DND-41 (cell line): ENCODE data around the gene WDR47.
"Not testable (repeated sequence)": the region's sequence is repeated elsewhere in the genome, so short reads cannot be mapped to it uniquely, and the experiment has no call there.

Experiments
- ATAC-seq: fragments of 200-7000 bp; cut with Tn5 transposase; 3 replicates; pipeline ENCODE4 v1.9.1; 2021; ENCODE audit warnings: low read depth; ENCODE audit not compliant: insufficient read depth
- DNase-seq: peaks from one replicate; pipeline ENCODE4 v3.0.0-alpha.2; 2020
- H2AFZ ChIP-seq: 2 replicates; pipeline ENCODE4 v1.6.0; 2012; ENCODE audit warnings: low read depth, low read length
- H3K27ac ChIP-seq: 2 replicates; pipeline ENCODE4 v1.5.1; 2012; ENCODE audit warnings: low read length, inconsistent platforms
- H3K27me3 ChIP-seq: fragments of 200-600 bp; sonication (generic); 2 replicates; pipeline ENCODE4 v1.6.0; 2012; ENCODE audit warnings: low read length, mild to moderate bottlenecking, inconsistent platforms; ENCODE audit not compliant: insufficient read depth, poor library complexity
- H3K36me3 ChIP-seq: 2 replicates; pipeline ENCODE4 v1.5.1; 2012; ENCODE audit warnings: low read length, inconsistent platforms; ENCODE audit not compliant: insufficient read depth
- H3K4me1 ChIP-seq: 2 replicates; pipeline ENCODE4 v1.5.1; 2012; ENCODE audit warnings: mild to moderate bottlenecking, low read length; ENCODE audit not compliant: insufficient read depth
- H3K4me2 ChIP-seq: 2 replicates; pipeline ENCODE4 v1.6.0; 2012; ENCODE audit warnings: mild to moderate bottlenecking, moderate library complexity, low read length, inconsistent platforms; ENCODE audit not compliant: insufficient read depth
- H3K4me3 ChIP-seq, 2 experiments: fragments of 200-600 bp in 1 of 2; shearing (Covaris generic) in 1 of 2; 2 replicates each; pipeline ENCODE4 v1.5.1; 2012 to 2016; ENCODE audit warnings: inconsistent platforms in 2 of 2, low read length in 2 of 2, mild to moderate bottlenecking in 2 of 2, low read depth in 1 of 2, moderate library complexity in 1 of 2
- H3K79me2 ChIP-seq: 2 replicates; pipeline ENCODE4 v1.6.0; 2012; ENCODE audit warnings: low read length, inconsistent platforms; ENCODE audit not compliant: insufficient read depth
- H3K9ac ChIP-seq: 2 replicates; pipeline ENCODE4 v1.6.0; 2012; ENCODE audit warnings: low read depth, mild to moderate bottlenecking, inconsistent platforms, low read length, moderate library complexity
- H3K9me3 ChIP-seq: 2 replicates; pipeline ENCODE4 v1.5.1; 2012; ENCODE audit warnings: low read length, moderate library complexity, mild to moderate bottlenecking, inconsistent platforms; ENCODE audit not compliant: insufficient read depth, severe bottlenecking
- H4K20me1 ChIP-seq: 2 replicates; pipeline ENCODE4 v1.6.0; 2012; ENCODE audit warnings: low read length; ENCODE audit not compliant: insufficient read depth
- EZH2 ChIP-seq: IDR thresholded peaks from 3 replicates; pipeline ENCODE4 v1.6.1; 2012; ENCODE audit warnings: borderline replicate concordance, low read depth, mild to moderate bottlenecking, moderate library complexity, low read length, inconsistent platforms; ENCODE audit not compliant: severe bottlenecking
- TF ChIP-seq, protein P1 (sequence below): IDR thresholded peaks from 2 replicates; pipeline ENCODE4 v1.5.1; 2012; ENCODE audit warnings: borderline replicate concordance, low read length, moderate library complexity, mild to moderate bottlenecking; ENCODE audit not compliant: poor library complexity, severe bottlenecking; ENCODE audit errors: extremely low read depth

The WDR47 gene

DNA sequence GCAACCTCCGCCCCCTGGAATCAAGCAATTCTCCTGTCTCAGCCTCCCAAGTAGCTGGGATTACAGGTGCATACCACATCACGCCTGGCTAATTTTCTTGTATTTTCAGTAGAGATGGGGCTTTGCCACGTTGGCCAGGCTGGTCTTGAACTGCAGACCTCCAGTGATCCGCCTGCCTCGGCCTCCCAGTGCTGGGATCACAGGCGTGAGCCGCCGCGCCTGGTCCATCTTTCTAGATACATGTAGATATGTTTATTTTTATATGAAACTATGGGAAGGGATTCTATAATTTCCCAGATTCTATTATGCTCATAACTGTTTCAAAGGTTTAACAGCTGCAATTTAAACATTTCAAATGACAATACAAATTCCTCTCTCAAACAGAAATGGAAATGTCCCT is 105.7 kb downstream of the WDR47 start:
- H3K27me3 ChIP-seq: no peaks in the 10 kb centered on the region
- no peak overlapping the region for H3K4me2 ChIP-seq
- ATAC-seq: no peak
- peaks cover 15% of the 10 kb centered on the region for H3K36me3 ChIP-seq
- TF ChIP-seq, protein P1, sequence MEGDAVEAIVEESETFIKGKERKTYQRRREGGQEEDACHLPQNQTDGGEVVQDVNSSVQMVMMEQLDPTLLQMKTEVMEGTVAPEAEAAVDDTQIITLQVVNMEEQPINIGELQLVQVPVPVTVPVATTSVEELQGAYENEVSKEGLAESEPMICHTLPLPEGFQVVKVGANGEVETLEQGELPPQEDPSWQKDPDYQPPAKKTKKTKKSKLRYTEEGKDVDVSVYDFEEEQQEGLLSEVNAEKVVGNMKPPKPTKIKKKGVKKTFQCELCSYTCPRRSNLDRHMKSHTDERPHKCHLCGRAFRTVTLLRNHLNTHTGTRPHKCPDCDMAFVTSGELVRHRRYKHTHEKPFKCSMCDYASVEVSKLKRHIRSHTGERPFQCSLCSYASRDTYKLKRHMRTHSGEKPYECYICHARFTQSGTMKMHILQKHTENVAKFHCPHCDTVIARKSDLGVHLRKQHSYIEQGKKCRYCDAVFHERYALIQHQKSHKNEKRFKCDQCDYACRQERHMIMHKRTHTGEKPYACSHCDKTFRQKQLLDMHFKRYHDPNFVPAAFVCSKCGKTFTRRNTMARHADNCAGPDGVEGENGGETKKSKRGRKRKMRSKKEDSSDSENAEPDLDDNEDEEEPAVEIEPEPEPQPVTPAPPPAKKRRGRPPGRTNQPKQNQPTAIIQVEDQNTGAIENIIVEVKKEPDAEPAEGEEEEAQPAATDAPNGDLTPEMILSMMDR: no peak
- TF ChIP-seq EZH2: no peak
- H2AFZ ChIP-seq: no peak overlapping the region
- no peak overlapping the region for H3K27ac ChIP-seq
- H3K4me1 ChIP-seq: no peaks in the 10 kb centered on the region
- no peak for DNase-seq
- no peak overlapping the region for H3K9ac ChIP-seq
- H3K79me2 ChIP-seq: no peaks in the 10 kb centered on the region
- no peak overlapping the region for H3K4me3 ChIP-seq
- H4K20me1 ChIP-seq: peaks cover 3% of the 10 kb centered on the region; the same call in 1 of the 2 replicates
- H3K9me3 ChIP-seq: no peaks in the 10 kb centered on the region

DNA sequence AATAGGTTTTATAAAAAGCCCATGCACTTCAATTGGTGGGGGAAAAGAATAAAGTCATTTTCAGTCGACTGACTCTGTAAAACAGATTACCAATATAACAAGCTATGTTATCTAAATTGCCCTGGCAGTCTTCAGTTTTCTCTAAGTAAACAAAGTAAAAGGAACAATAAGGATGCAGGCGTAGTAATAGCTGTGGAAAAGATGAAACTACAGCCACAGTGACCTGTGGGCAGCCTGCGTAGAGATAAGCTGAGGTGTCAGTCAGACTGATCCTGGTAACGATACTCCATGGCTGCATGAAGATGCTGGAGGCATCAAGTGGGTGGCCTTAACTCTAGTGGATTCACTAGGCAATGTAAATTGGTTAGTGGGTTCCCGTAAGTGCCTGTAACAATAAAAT is 108.0 kb downstream of the WDR47 start:
- peaks cover 18% of the 10 kb centered on the region for H3K36me3 ChIP-seq
- H3K79me2 ChIP-seq: no peaks in the 10 kb centered on the region
- H3K27ac ChIP-seq: no peak overlapping the region
- no peak overlapping the region for H3K9ac ChIP-seq
- no peaks in the 10 kb centered on the region for H3K4me1 ChIP-seq
- DNase-seq: no peak
- H3K4me2 ChIP-seq: no peak overlapping the region
- ATAC-seq: no peak
- H2AFZ ChIP-seq: no peak overlapping the region
- TF ChIP-seq, protein P1: no peak
- no peak for TF ChIP-seq EZH2
- peaks cover 3% of the 10 kb centered on the region; the same call in 1 of the 2 replicates for H4K20me1 ChIP-seq
- H3K9me3 ChIP-seq: no peaks in the 10 kb centered on the region
- H3K27me3 ChIP-seq: no peaks in the 10 kb centered on the region
- no peak overlapping the region for H3K4me3 ChIP-seq

DNA sequence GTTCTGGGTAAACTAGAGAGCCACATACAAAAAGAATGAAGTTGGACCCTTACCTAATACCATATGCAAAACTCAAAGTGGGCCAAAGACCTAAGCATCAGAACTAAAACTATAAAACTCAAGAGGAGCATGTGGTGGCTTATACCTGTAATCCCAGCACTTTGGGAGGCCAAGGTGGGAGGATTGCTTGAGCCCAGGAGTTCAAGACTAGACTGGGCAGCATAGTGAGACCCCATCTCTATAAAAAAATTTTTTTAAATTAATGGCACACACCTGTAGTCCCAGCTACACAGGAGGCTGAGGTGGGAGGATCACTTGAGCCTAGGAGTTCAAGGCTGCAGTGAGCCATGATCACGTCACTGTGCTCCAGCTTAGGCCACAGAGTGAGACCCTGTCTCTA is 114.3 kb downstream of the WDR47 start:
- H3K4me3 ChIP-seq, H3K4me2 ChIP-seq, H3K27me3 ChIP-seq, H3K27ac ChIP-seq, ATAC-seq, H3K9me3 ChIP-seq, H2AFZ ChIP-seq, H3K4me1 ChIP-seq, H4K20me1 ChIP-seq, H3K9ac ChIP-seq, DNase-seq, H3K79me2 ChIP-seq: not testable (repeated sequence)
- H3K36me3 ChIP-seq: peaks cover 49% of the 10 kb centered on the region

DNA sequence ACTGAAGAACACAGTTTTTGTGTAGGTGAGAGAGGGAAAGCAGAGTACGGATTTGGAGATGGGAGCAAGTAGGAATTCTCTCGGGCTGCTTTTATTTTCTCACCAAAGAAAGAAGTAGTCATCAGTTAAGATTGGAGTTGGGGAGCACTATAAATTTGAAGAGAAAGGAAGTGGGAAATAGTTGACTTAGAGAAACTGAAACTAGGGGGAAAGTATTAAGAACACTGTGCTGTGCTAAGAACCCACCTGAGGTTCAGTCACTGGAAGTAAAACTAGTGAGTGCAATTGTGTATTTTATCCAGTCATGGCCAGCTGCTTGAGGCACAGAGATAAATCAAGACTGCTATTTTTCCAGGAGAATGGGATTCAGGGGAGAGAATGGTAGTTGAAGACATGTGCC is 116.0 kb downstream of the WDR47 start:
- Histone ChIP-seq H3K27ac (no peak overlapping the region), H3K4me1 (no peaks in the 10 kb centered on the region), H3K9me3 (no peaks in the 10 kb centered on the region), H4K20me1 (no peaks in the 10 kb centered on the region), H2AFZ (no peak overlapping the region), H3K4me3 (no peak overlapping the region), H3K79me2 (no peaks in the 10 kb centered on the region), H3K9ac (no peak overlapping the region), H3K36me3 (peaks cover 43% of the 10 kb centered on the region), H3K4me2 (no peak overlapping the region), H3K27me3 (no peaks in the 10 kb centered on the region)
- TF ChIP-seq, protein P1: no peak
- TF ChIP-seq EZH2: no peak
- ATAC-seq: no peak
- no peak for DNase-seq
